Measurements from ENCODE around the gene TXNL4A.

The TXNL4A gene

GRCh38 chr18:79947881-79948610 lies 40.3 kb downstream of the TXNL4A start:
- no peak for DNase-seq

- DNase-seq = no peak
Measured at GRCh38 chr18:79947054-79947755, 41.2 kb downstream of the TXNL4A start.

- no peak for DNase-seq
Measured at GRCh38 chr18:79945118-79946042, 43.0 kb downstream of the TXNL4A start.

- DNase-seq = no peak
Measured at GRCh38 chr18:79944746-79945117, 43.6 kb downstream of the TXNL4A start.

- no peak for DNase-seq
Measured at GRCh38 chr18:79944126-79944731, 44.1 kb downstream of the TXNL4A start.

- no peak for DNase-seq
Measured at GRCh38 chr18:79943608-79944125, 44.7 kb downstream of the TXNL4A start.

GRCh38 chr18:79942786-79943607 lies 45.4 kb downstream of the TXNL4A start:
- no peak for DNase-seq

- DNase-seq = no peak
Measured at GRCh38 chr18:79942211-79942610, 46.2 kb downstream of the TXNL4A start.

GRCh38 chr18:79941473-79942119 lies 46.8 kb downstream of the TXNL4A start:
- DNase-seq = no peak

GRCh38 chr18:79940814-79941472 lies 47.4 kb downstream of the TXNL4A start:
- no peak for DNase-seq

- no peak for DNase-seq
Measured at GRCh38 chr18:79940126-79940813, 48.1 kb downstream of the TXNL4A start.

- DNase-seq = no peak
Measured at GRCh38 chr18:79939096-79939495, 49.3 kb downstream of the TXNL4A start.

- no peak for DNase-seq
Measured at GRCh38 chr18:79938196-79938595, 50.2 kb downstream of the TXNL4A start.

- DNase-seq = no peak
Measured at GRCh38 chr18:79937103-79937860, 51.1 kb downstream of the TXNL4A start.

GRCh38 chr18:79936641-79937040 lies 51.7 kb downstream of the TXNL4A start:
- no peak for DNase-seq

- DNase-seq = no peak
Measured at GRCh38 chr18:79935925-79936324, 52.4 kb downstream of the TXNL4A start.

- DNase-seq = no peak
Measured at GRCh38 chr18:79935499-79935898, 52.9 kb downstream of the TXNL4A start.

- DNase-seq = no peak
Measured at GRCh38 chr18:79935098-79935480, 53.3 kb downstream of the TXNL4A start.
